Spinal cord (tissue), 10 donors: ENCODE measurements around the gene HLA-DMA. TPM values are rescaled to one million over a fixed set of nuclear protein-coding genes. Genes with fewer than 3 reads are reported as not detected.

Experiments
- DNase-seq, 6 donors: peaks; one replicate each; pipeline versions ENCODE4 v3.0.0 to v3.0.0-alpha.2; 2013 to 2015; ENCODE audit warnings: low spot score in 6 of 6, low read depth in 4 of 6
- H3K27ac ChIP-seq: one replicate; pipeline ENCODE4 v1.5.1; 2013; ENCODE audit warnings: low read depth, low read length, control low read depth
- H3K27me3 ChIP-seq: one replicate; pipeline ENCODE4 v1.6.1; 2013; ENCODE audit warnings: low read length; ENCODE audit not compliant: control insufficient read depth, insufficient read depth
- H3K36me3 ChIP-seq: one replicate; pipeline ENCODE4 v1.6.1; 2013; ENCODE audit warnings: low read length; ENCODE audit not compliant: control insufficient read depth, insufficient read depth
- H3K4me1 ChIP-seq: one replicate; pipeline ENCODE4 v1.6.1; 2013; ENCODE audit warnings: low read length; ENCODE audit not compliant: control insufficient read depth, insufficient read depth
- H3K4me3 ChIP-seq: one replicate; pipeline ENCODE4 v1.5.1; 2013; ENCODE audit warnings: low read depth, low read length, control low read depth
- H3K9me3 ChIP-seq: one replicate; pipeline ENCODE4 v1.6.1; 2013; ENCODE audit warnings: low read length; ENCODE audit not compliant: control insufficient read depth, insufficient read depth
- WGBS: methylation state at CpG from one replicate; pipeline ENCODE4 v1.1.5; 2013; ENCODE audit warnings: missing lambda C conversion rate; ENCODE audit not compliant: insufficient coverage; 5-methylcytosine and 5-hydroxymethylcytosine counted together
- long read RNA-seq, 4 donors: transcript quantifications; one replicate each; lab custom pipeline, GENCODE V29; 2026
- polyA plus RNA-seq, 2 donors: library from polyadenylated mRNA; unstranded; fragments of 120-200 nt; gene quantifications; one replicate each; pipeline ENCODE4 v1.2.1, GENCODE V29; 2013; ENCODE audit not compliant: insufficient read length in 2 of 2
- total RNA-seq, 2 donors: library from RNA; depleted of rRNA in 1 of 2; stranded (reverse); fragments of 120-200 nt in 1 of 2; fragments of >200 nt in 1 of 2; gene quantifications; one replicate each; pipeline versions ENCODE4 v1.2.3 to v1.2.4, GENCODE V29; 2013 to 2014
- donor health status: healthy.

HLA-DMA gene
- total RNA-seq (10 to 100 TPM in 1 of 2 donors, 1 to 10 TPM in 1; 9.9 to 11.6 TPM), polyA plus RNA-seq (1 to 10 TPM; 3.1 to 4.9 TPM)
- long read RNA-seq, donor 1, partial matches to known transcripts: 0 of 5 reads
- long read RNA-seq, donor 1, other reads (novel, unspliced or antisense): 0 of 5 reads
- long read RNA-seq, donor 2: 0 reads
- long read RNA-seq, donor 3: 0 reads
- long read RNA-seq, donor 4, transcript HLA-DMA-209 (2 exons, 657 nt): major isoform, 8 of 13 reads
- long read RNA-seq, donor 4, transcript HLA-DMA-201 (5 exons, 1,123 nt): minor isoform, 5 of 13 reads
- long read RNA-seq, donor 4, partial matches to known transcripts: 0 of 13 reads
- long read RNA-seq, donor 4, other reads (novel, unspliced or antisense): 0 of 13 reads

GRCh38 chr6:32952817-32953739, at the start of gene HLA-DMA:
Gene HLA-DMA (minus strand): TSS chr6:32953097. CDS start chr6:32953036, 61 bp downstream.
- no peaks in the 10 kb centered on the region for H3K9me3 ChIP-seq
- peak in 2 of 6 donors; percentile 62 to 83 for DNase-seq
- peaks cover 6% of the 10 kb centered on the region for H3K4me1 ChIP-seq
- H3K36me3 ChIP-seq: no peaks in the 10 kb centered on the region
- WGBS: 40% methylated on average over 9 of the region's 10 CpGs
- H3K27me3 ChIP-seq: no peaks in the 10 kb centered on the region
- H3K27ac ChIP-seq: no peak within 1 kb of the TSS
- no peak within 1 kb of the TSS for H3K4me3 ChIP-seq

GRCh38 chr6:33001685-33002084, 48.8 kb upstream of the HLA-DMA start:
- H3K27ac ChIP-seq: no peak overlapping the region
- 60% methylated on average over 2 of the region's 4 CpGs for WGBS
- H3K36me3 ChIP-seq: no peaks in the 10 kb centered on the region
- no peak overlapping the region for H3K4me3 ChIP-seq
- H3K27me3 ChIP-seq: peaks cover 3% of the 10 kb centered on the region
- H3K4me1 ChIP-seq: no peaks in the 10 kb centered on the region
- no peaks in the 10 kb centered on the region for H3K9me3 ChIP-seq
- no peak for DNase-seq

- no peaks in the 10 kb centered on the region for H3K4me1 ChIP-seq
- no peaks in the 10 kb centered on the region for H3K36me3 ChIP-seq
- peak in 1 of 6 donors; percentile 91 for DNase-seq
- no peak overlapping the region for H3K27ac ChIP-seq
- peaks cover 3% of the 10 kb centered on the region for H3K27me3 ChIP-seq
- no peak overlapping the region for H3K4me3 ChIP-seq
- WGBS: 23% methylated on average over 7 of the region's 8 CpGs
- H3K9me3 ChIP-seq: no peaks in the 10 kb centered on the region
Observed at GRCh38 chr6:33000055-33000454, 47.2 kb upstream of the HLA-DMA start.

GRCh38 chr6:32995448-32995847, 42.6 kb upstream of the HLA-DMA start:
- 80% methylated on average over 1 of the region's 2 CpGs for WGBS
- H3K4me3 ChIP-seq: no peak overlapping the region
- no peaks in the 10 kb centered on the region for H3K9me3 ChIP-seq
- H3K27me3 ChIP-seq: no peaks in the 10 kb centered on the region
- H3K27ac ChIP-seq: no peak overlapping the region
- H3K4me1 ChIP-seq: no peaks in the 10 kb centered on the region
- DNase-seq: no peak
- no peaks in the 10 kb centered on the region for H3K36me3 ChIP-seq

- no peak overlapping the region for H3K4me3 ChIP-seq
- no peaks in the 10 kb centered on the region for H3K9me3 ChIP-seq
- H3K4me1 ChIP-seq: no peaks in the 10 kb centered on the region
- DNase-seq: no peak
- H3K36me3 ChIP-seq: no peaks in the 10 kb centered on the region
- no peak overlapping the region for H3K27ac ChIP-seq
- no CpG with 5 or more reads among the region's 9 CpGs for WGBS
- no peaks in the 10 kb centered on the region for H3K27me3 ChIP-seq
Observed at GRCh38 chr6:32993363-32993973, 40.6 kb upstream of the HLA-DMA start.

GRCh38 chr6:32991972-32992371, 39.1 kb upstream of the HLA-DMA start:
- no peak for DNase-seq
- Histone ChIP-seq H3K27me3 (no peaks in the 10 kb centered on the region), H3K36me3 (no peaks in the 10 kb centered on the region), H3K4me1 (no peaks in the 10 kb centered on the region), H3K27ac (no peak overlapping the region), H3K9me3 (no peaks in the 10 kb centered on the region), H3K4me3 (no peak overlapping the region)
- no CpG with 5 or more reads among the region's 4 CpGs for WGBS

GRCh38 chr6:32989368-32989767, 36.5 kb upstream of the HLA-DMA start:
- H3K4me1 ChIP-seq: no peaks in the 10 kb centered on the region
- no peaks in the 10 kb centered on the region for H3K9me3 ChIP-seq
- no peak overlapping the region for H3K4me3 ChIP-seq
- no CpG with 5 or more reads among the region's 1 CpG for WGBS
- H3K27ac ChIP-seq: no peak overlapping the region
- no peaks in the 10 kb centered on the region for H3K27me3 ChIP-seq
- no peak for DNase-seq
- H3K36me3 ChIP-seq: no peaks in the 10 kb centered on the region

- Histone ChIP-seq H3K27me3 (no peaks in the 10 kb centered on the region), H3K4me1 (peaks cover 2% of the 10 kb centered on the region), H3K9me3 (no peaks in the 10 kb centered on the region), H3K36me3 (peaks cover 20% of the 10 kb centered on the region), H3K27ac (no peak overlapping the region), H3K4me3 (no peak overlapping the region)
- DNase-seq: peak in 4 of 6 donors; percentile 57 to 93 (median 80)
- WGBS: 14% methylated on average over 7 of the region's 9 CpGs
Observed at GRCh38 chr6:32984622-32985389, 31.9 kb upstream of the HLA-DMA start.
